GM21529 (cell line): ENCODE results near the gene OCIAD1.
"Not testable (repeated sequence)": the region's sequence is repeated elsewhere in the genome, so short reads cannot be mapped to it uniquely, and the experiment has no call there.

Source experiments
- ATAC-seq: cut with Tn5 transposase; IDR thresholded peaks from one replicate; pipeline ENCODE4 v1.9.1; 2021; ENCODE audit not compliant: unreplicated experiment

The OCIAD1 gene

GRCh38 chr4:48889750-48890149 is 58.9 kb downstream of the OCIAD1 start:
- not testable (repeated sequence) for ATAC-seq

DNA sequence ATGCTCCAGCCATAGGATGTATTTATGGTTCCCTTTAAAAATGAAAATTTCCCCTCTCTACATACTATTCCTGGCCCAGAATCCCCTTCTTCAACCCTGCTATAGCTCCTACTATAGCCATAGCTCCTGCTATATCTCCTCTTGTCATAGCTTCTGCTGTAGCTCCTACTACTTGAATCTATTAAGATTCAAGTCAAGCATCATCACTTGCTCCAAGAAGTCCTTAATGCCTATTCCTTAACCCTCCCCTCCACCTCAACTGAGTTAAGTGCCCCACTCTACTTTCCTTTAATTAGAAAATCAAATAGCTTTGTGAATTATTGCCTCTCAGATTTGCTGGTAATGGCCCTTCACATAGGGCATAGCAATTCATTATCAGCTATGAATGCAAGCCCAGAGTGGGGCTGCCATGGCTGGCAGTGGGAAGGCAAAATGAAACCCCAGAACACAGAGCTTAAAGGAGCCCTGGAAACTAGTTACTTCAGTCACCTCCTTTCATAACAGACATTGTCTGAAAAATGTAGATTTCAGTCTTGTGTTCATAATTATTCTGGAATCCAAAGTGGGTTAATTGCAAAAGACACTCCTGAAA is 60.2 kb downstream of the OCIAD1 start:
- ATAC-seq = no peak

DNA sequence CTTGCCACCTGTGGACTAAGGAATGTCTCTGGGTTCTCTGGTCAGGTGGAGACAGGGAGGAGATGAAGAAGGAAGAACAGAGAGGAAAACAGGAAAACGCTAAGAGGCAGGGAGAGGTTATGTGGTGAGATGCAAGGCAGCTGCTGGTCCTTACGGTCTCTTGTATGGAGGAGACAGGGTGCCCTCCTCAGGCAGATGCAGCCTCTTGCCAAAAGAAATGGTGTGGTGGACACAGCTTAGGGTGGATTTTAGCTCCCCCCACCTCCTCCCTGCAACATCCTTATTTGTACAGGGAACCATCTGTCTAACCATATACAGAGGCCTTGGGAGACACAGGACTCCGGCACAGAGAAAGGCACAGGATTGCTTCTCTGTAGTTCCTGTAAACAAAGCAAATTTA is 66.0 kb downstream of the OCIAD1 start:
- no peak for ATAC-seq

GRCh38 chr4:48898733-48899431 is 68.0 kb downstream of the OCIAD1 start:
- peak; percentile 73 for ATAC-seq

- peak; percentile 17 for ATAC-seq
Observed at GRCh38 chr4:48899432-48899749, 68.5 kb downstream of the OCIAD1 start.

GRCh38 chr4:48899950-48900349 is 69.1 kb downstream of the OCIAD1 start:
- ATAC-seq = no peak

GRCh38 chr4:48901196-48901595 is 70.3 kb downstream of the OCIAD1 start:
- ATAC-seq = no peak

- ATAC-seq = no peak
Observed at GRCh38 chr4:48902266-48902665, 71.4 kb downstream of the OCIAD1 start.

DNA sequence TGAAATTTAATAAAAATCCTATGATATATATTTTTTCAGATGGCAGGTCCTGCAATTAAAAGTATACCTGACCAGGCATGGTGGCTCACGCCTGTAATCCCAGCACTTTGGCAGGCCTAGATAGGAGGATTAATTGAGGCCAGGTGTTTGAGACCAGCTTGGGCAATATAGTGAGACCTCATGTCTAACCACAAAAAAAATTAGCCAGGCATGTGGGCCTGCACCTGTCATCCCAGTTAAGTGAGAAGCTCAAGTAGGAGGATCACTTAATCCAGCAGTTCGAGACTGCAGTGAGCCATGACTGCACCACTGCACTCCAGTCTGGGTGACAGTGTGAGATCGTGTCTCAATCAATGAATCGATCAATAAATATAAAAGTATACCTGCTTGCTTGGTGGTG is 73.2 kb downstream of the OCIAD1 start:
- no peak for ATAC-seq

- no peak for ATAC-seq
Observed at GRCh38 chr4:48904541-48905142, 73.8 kb downstream of the OCIAD1 start.

- no peak for ATAC-seq
Observed at GRCh38 chr4:48905363-48906015, 74.6 kb downstream of the OCIAD1 start.

DNA sequence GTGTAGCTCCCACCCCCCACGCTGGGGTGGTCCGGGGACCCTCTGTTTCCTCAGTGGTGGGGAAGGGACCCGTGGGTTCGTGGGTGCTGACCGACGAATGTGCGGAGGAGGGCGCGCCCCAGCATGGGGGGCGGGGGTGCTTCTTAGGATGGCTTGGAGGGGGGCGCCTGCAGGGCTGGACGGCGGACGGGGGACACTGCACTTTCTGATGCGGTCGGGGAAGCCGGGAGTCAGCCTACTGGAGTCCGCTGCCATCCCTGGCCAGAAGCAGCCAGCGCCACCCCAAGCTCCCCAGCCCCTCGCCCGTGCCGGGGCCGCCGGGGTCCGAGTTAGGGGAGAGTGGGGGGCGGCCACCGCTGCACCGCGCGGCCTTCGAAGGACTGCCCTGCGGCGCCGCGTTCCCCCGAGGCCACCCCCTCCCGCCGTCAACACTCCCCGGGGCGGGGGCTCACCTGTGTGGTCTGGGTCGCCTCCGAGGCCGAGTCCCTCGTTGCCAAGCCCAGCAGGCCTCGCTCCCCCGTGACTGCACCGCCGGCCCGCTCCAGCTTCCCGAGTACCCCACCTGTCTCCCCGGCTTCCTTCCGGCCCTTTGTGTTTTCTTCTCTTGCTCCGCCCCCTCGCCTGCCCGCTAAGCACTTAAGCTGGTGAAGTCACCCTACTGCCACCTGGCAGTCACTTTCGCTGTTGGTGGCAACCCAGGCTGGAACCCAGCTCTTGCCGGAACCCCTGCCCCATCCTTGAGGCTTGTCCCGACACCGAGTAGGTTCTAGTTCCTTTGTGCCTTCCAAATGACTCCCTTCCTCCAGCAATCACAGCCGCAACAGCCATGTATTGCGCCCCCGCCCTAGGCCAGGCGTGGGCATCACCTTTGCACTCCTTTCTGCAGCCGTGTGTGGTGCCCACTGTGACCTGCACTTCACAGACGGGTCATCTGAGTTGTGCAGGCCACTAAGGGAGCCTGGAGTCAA is 75.6 kb downstream of the OCIAD1 start, which contains the start of gene OCIAD2:
OCIAD2 (minus strand) TSS at position 569 of the 968 bp plus-strand sequence. CDS start 2,225 bp downstream, outside the sequence.
- ATAC-seq = peak; percentile 95

DNA sequence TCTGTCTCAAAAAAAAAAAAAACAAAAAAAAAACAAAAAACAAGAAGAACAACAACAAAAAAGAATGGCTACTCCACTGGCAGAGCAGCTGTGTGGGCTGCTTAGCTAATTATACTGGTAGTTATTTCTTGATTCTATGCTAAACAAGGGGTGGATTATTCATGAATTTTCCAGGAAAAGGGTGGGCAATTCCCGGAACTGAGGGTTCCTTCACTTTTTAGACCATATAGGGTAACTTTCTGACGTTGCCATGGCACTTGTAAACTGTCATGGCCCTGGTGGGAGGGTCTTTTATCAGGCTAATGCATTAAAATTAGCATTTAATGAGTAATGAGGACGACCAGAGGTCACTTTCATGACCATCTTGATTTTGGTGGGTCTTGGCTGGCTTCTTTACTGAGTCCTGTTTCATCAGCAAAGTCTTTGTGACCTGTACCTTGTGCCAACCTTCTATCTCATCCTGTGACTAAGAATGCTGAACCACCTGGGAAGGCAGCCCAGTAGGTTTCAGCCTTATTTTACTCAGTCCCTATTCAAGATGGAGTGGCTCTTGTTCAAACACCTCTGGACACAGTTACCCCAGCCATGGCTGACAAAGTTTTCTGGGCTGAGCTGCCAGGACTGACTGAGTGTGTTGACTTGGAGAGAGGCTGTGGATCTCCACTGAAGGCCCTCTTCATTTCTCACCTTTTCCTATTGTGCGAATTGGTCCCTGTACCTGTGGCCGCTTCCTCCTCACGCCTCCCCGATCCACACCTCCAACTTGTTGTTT is 77.0 kb downstream of the OCIAD1 start:
- no peak for ATAC-seq

DNA sequence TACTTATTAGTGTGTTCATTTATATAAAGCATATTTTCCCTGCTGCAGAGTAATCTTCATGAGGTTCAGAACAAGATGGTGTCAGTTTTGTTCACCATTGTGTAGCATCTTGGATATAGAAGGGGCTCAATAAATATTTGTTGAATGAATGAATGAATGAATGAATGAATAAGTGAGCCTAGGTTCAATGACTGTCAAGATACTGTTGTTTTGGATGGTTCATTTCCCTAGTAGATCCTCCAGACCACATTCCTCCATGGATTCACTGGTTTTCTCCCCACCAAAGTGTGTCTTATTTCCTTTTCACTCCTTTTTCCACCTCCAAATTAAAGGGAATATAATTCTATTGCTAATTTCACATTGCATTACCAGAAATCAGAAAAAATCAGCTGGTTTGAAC is 77.8 kb downstream of the OCIAD1 start:
- no peak for ATAC-seq

DNA sequence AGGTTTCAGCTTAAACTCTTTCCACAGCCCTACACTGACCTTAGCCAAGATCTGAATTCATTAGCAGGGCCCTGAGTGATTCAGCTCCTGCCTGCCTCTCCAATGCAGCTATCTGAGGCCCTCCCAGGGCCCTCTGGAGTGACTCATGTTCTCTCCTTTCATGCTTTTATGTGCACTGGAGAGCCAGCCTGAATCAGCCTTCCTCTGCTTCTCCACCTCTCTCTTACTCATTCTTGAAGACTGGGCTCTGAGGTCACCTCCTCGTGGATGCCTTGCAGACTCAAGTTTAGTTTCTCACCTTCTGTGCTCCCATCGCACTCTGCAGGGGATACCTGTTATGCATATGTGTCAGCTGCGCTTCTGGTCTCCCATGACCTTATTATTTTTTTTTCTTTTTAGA is 78.8 kb downstream of the OCIAD1 start:
- no peak for ATAC-seq

DNA sequence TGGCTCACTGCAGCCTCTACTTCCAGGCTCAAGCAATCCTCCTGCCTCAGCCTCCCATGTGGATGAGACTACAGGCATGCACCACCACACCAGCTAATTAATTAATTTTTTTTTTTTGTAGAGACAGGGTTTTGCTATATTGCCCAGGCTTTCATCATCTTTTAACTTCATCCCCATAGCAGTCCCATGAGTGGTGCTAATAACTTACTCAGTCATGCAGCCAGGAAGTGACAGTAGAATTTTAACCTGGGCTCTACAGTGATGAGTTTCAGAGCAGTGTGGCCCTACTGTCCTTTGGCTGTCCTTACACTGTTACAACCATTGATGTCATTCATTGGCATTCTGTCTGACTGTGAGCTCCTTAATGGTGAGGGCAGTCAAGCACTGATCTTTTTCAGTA is 79.6 kb downstream of the OCIAD1 start:
- no peak for ATAC-seq
